Fibroblast of peridontal ligament (primary cell): Measurements from ENCODE around the gene CD52.

Experiments used
- DNase-seq: peaks from one replicate; pipeline ENCODE4 v3.0.0-alpha.2; 2010; ENCODE audit errors: extremely low read depth

The CD52 gene, protein sequence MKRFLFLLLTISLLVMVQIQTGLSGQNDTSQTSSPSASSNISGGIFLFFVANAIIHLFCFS

GRCh38 chr1:26317612-26318337 lies at the start of gene CD52:
Gene CD52, plus strand, starts transcription at chr1:26317958. Its CDS starts 60 bp downstream, at chr1:26318018.
- no peak for DNase-seq

DNA sequence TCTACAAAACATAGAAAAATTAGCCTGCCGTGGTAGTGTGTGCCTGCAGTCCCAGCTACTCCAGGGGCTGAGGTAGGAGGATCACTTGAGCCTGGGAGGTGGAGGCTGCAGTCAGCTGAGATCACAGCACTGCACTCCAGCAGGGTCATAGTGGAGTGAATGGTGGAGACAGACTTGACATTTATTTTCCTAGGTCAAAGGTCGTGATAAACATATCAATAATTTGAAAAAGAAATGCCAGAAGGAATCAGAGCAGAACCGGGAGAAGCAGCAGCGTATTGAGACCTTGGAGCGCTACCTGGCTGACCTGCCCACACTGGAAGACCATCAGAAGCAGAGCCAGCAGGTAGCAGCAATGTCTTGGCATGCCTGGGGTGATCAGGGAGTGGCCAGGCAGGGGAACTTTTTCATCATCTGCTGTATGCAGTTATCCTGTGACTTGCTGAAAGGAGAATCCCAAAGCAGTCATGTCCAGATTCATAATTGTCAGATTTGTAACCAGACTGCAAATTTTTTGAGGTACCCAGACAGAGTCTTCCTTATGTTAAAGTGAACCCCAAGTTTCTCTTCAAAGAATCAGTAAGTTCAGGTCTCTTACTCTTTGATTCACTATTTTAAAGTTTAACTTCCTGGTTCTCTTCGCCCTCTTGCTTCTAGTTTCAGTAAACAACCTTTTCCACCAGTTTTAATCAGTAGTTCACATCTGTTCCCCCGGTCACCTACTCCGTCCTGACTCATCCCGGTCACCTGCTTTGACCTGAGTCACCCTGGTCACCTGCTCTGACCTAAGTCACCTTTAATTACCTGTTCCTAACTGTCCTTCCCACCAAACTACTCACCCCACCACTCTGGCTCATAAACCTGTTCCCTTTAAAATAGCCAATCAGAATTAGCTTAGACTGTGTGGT lies 49.2 kb upstream of the CD52 start:
- no peak for DNase-seq

- no peak for DNase-seq
Measured at GRCh38 chr1:26269198-26269550, 48.6 kb upstream of the CD52 start.

GRCh38 chr1:26274801-26275425 lies 42.8 kb upstream of the CD52 start:
- DNase-seq, result no peak

DNA sequence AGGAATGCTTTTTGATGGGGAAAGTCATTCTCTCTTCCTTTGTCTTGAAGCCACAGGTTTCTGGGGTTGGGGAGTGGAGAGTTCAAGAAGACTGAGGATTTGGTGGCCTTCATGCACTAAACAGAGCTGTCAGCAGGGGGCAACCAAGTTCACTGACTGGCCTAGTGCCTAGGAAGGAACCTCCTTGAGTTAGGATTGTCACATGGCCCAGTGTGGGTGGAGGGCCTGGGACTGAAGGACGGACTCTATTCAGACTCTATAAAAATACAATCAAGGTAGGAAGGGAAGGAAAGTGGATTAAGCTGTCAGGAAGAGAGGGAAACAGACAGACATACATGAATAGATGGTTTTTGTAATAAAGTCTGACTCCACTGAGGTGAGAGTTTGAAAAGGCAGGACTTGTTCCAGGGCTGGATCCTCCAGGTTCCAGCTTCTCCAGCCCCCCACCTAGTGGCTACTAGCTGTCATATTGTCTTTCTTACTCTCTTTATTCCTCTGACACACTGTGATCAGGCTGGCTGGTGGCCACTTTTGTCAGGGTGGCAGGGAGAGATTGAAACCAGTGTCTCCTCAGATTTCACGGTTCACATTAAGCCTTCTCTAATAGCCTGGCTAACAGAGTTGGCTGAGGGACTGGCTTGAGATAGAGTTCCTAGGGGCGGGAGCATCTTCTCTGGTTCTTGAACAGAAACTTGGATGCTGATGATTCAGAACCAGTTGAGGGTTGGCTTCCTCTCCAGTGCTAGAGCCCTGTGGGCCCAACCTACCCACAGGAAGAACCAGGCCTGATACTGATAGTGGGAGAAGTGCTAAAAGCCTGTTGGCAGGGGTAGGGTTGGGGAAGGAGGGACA lies 42.0 kb upstream of the CD52 start:
- peak; percentile 95 for DNase-seq

DNA sequence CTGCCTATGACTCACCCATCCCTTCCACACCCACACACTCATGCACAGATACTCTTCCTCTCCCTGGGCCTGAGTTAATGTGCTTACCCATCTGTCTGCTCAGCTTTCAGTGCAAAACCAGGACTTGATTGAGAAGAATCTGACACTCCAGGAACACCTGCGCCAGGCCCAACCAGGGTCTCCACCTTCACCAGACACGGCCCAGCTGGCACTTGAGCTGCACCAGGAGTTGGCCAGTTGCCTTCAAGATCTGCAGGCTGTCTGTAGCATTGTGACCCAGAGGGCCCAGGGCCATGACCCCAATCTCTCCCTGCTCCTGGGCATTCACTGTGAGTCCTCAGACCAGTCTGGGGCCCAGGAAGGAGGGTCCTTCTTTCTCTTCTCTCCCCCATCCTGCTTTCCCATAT lies 41.3 kb upstream of the CD52 start:
- DNase-seq, result no peak

GRCh38 chr1:26277261-26277661 lies 40.5 kb upstream of the CD52 start:
- DNase-seq, result no peak

DNA sequence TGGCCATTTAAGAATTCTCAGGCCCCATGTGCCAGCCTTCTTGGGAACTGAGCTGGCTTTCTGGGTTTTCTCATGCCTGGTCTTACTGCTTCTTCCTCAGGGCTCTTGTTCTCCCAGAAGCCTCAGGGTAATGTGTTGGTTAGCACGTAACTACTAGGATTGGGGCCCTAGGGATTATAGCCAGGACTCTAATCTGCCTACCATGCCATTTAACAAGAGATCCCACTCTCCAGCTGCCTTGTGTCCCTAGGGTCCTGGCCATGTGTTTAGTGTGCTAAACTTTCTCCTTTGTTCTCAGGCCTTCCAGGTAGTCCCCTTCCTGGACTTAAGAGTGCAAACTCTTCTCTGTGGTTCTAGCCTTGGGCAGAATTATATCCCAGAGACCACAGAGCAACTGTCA lies 40.0 kb upstream of the CD52 start:
- no peak for DNase-seq

GRCh38 chr1:26278303-26278702 lies 39.5 kb upstream of the CD52 start:
- DNase-seq, result peak; percentile 85

DNA sequence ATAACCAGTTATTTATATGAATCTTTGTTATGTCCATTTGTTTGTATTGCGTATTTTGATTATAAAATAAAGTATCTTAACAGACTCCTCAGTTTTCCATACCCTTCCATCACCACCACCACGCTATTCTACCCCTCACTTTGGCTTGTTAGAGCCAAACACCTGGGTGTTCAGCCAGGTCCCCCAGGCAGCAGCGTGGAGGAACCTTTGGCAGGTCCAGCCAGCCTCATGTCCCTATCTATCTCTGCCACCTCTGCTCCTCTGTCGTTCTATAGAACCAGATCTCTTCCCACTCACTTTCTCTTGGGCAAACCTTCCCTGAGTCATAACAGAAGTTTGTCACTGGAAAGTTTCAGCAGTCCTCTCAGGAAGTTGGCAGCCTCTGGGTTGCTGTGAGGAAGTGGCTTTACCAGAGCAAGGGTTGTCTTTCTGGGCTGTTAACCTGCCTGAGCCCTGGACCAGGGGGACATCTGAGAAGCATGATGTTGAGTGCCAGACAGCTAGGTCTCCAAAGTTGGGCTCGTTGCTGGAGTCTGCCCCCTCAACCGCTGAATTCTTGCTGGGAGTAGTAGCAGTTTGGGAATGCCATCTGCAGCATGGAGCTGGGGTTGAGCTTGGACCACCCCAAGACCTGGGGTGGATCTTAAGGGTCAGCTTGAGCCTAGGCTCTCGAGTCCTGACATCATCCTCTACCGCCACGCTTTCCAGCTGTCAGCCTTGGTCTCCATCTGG lies 38.9 kb upstream of the CD52 start:
- peak; percentile 37 for DNase-seq

GRCh38 chr1:26279456-26280332 lies 38.1 kb upstream of the CD52 start, which contains the start of gene SH3BGRL3:
Gene SH3BGRL3, plus strand, starts transcription at chr1:26280086. Its CDS starts 70 bp downstream, at chr1:26280156.
- peak; percentile 67 for DNase-seq

- DNase-seq, result no peak
Measured at GRCh38 chr1:26280333-26281042, 37.3 kb upstream of the CD52 start.

DNA sequence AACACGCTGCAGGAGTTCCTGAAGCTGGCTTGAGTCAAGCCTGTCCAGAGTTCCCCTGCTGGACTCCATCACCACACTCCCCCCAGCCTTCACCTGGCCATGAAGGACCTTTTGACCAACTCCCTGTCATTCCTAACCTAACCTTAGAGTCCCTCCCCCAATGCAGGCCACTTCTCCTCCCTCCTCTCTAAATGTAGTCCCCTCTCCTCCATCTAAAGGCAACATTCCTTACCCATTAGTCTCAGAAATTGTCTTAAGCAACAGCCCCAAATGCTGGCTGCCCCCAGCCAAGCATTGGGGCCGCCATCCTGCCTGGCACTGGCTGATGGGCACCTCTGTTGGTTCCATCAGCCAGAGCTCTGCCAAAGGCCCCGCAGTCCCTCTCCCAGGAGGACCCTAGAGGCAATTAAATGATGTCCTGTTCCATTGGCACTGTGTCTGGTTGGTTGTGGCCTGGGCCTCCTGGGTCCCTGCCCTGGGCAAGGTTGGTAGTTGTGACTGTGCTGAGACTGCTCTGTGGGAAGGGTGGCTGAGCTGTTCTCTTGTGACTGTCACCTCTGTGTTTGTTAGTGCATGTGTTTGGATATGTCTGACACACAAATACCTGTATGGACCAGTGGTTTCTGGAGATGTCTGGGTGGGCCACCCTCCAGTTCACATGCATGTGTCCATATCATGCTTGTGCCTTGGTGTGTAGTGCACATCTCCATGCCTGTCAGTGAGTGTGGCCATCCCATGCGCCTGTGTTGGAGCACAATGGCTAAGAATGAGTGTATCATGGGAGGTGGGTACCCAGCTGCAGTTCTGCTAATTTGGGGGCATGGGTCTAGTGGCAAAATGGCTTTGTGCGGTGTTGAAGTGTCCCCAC lies 36.4 kb upstream of the CD52 start:
- DNase-seq, result no peak

DNA sequence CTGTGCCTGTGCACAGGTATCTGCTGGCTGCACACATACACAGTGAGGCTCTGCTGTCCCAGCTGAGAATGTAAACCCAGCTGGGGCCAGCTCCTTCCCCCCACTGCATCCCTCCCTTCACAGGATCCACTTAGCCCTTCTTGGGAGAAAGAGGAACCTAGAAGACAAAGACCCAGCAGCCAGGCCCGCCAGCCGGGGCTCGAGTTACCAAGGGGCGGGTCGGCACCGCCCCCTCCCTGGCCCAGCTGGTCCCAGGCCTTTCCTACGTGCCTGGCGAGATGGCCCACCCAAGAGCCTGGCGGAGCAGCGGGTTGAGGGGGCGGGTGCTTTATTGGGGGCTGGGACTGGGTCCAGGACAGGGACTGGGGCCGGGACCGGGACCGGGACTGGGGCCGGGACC lies 35.8 kb upstream of the CD52 start:
- DNase-seq, result no peak

- DNase-seq, result no peak
Measured at GRCh38 chr1:26282401-26282918, 35.3 kb upstream of the CD52 start.

GRCh38 chr1:26283279-26283853 lies 34.4 kb upstream of the CD52 start:
- DNase-seq, result no peak

GRCh38 chr1:26283871-26284596 lies 33.7 kb upstream of the CD52 start:
- DNase-seq, result no peak
